Measurements from ENCODE around the gene ST6GAL1.
"Not testable (repeated sequence)": the region's sequence is repeated elsewhere in the genome, so short reads cannot be mapped to it uniquely, and the experiment has no call there.

The ST6GAL1 gene

GRCh38 chr3:186992096-186992495 lies 61.8 kb downstream of the ST6GAL1 start:
- DNase-seq (ENCODE audit: low read depth in 1 of 2, low spot score in 1 of 2) = not testable (repeated sequence)

GRCh38 chr3:186993210-186993782 lies 63.0 kb downstream of the ST6GAL1 start:
- DNase-seq (ENCODE audit: low read depth in 1 of 2, low spot score in 1 of 2) = no peak

- no peak for DNase-seq (ENCODE audit: low read depth in 1 of 2, low spot score in 1 of 2)
These were observed 64.0 kb downstream of the ST6GAL1 start for GRCh38 chr3:186994000-186994955.

DNA sequence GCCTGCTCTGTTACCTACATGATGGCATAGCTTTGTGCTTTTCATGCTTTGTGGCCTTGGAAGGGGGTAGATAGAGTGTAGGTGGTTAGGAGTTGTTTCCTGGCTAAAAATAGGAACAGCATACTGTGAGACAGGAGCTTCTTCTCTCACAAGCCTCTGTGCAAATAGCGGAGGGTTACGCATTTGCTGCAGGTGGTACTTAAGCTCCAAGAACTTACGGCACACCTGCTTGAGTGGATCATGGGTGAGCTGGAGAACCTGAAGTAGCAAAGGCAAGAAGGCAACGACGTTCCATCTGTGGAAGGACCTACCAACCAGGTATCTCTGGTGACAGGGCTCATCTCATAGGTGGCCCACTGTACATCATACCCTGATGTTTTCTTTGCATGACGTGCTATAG lies 66.0 kb downstream of the ST6GAL1 start:
- DNase-seq (ENCODE audit: low read depth in 1 of 2, low spot score in 1 of 2) = no peak

GRCh38 chr3:186997061-186997460 lies 66.7 kb downstream of the ST6GAL1 start:
- DNase-seq (ENCODE audit: low read depth in 1 of 2, low spot score in 1 of 2) = no peak

- DNase-seq (ENCODE audit: low read depth in 1 of 2, low spot score in 1 of 2) = no peak
These were observed 67.2 kb downstream of the ST6GAL1 start for GRCh38 chr3:186997473-186997939.

DNA sequence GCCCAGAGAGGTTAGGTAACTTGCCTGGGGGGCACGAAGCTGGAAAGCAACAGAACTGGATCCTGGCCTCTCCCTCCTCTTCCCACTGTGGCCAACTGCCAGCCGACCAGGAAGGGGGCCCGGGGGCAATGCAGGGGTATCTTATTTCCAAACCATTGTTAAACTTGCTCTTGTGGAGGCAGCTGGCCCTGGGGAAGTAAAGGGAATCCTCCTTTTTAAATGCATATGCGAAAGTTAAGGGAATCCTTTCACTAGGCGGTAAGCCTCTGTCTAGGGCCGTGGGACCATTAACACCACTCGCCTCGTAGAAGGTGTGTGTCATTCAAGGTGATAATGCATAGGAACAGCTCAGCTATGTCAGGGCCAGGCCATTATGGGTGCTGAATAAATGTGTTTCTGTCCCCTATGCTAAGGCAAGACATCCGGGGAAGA lies 68.6 kb downstream of the ST6GAL1 start:
- DNase-seq (ENCODE audit: low read depth in 1 of 2, low spot score in 1 of 2) = no peak

DNA sequence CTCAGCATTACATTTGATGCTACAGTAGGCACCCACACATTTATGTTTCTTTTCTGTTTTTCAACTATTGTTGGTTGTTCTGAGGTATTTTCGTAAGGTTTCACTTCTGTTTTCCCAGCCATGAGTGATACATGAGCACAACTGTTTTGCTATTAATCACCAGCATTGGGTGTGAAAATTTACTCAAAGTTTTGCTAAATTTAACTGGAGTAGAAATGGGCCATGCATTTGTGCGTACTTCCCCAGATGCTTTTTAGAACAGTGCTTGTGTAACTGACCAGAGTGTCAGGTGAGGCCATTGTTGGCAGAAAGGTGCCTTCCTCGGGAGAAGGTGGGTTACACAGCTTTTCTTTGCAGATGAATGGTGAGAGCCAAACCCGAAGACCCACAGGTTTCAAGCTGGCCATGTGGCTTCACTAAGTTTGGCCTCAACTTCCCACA lies 70.4 kb downstream of the ST6GAL1 start:
- peak in 1 of 2 donors; percentile 39 for DNase-seq (ENCODE audit: low read depth in 1 of 2, low spot score in 1 of 2)

GRCh38 chr3:187002915-187003314 lies 72.6 kb downstream of the ST6GAL1 start:
- DNase-seq (ENCODE audit: low read depth in 1 of 2, low spot score in 1 of 2) = no peak

DNA sequence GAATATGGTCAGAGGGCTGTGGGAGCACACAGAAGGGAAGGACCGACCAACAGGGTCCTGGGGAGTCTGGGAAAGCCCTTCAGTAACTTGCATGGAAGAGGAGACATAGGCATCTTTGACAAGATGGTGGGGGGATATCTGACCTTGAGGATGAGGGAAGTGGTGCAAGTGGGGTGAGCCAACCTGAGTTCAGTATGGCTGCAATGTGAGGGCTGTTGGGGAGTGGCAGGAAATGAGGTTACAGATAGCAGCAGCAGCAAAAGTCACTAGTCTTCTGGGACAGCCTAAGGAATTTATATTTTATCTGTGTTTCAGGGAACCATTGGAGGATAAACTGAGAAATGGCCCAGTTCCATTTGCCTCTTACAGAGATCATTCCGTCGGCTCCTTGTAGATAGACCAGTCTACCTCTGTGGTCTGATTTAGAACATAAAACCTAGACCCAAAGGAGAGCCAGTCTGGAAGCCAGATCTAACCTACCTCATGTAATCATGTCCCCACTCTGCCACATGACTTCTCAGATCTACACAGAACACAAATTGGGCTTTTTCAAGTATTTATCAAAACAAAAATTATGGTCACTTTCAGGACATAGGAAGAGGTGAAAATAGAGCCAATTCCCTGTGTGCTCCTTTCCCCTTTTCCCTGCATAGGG lies 75.6 kb downstream of the ST6GAL1 start:
- DNase-seq (ENCODE audit: low read depth in 1 of 2, low spot score in 1 of 2) = no peak

- DNase-seq (ENCODE audit: low read depth in 1 of 2, low spot score in 1 of 2) = no peak
These were observed 76.7 kb downstream of the ST6GAL1 start for GRCh38 chr3:187006864-187007630.

DNA sequence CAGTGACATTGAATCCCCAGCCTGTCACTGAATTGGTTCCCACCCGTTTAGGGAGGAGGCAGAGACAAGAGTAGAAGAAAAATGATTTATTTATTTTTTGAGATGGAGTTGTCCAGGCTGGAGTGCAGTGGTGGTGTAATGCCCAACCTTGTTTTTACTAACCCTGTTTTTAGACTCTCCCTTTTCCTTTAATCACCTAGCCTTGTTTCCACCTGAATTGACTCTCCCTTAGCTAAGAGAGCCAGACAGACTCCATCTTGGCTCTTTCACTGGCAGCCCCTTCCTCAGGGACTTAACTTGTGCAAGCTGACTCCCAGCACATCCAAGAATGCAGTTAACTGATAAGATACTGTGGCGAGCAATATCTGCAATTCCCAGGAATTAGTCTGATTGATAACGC lies 80.1 kb downstream of the ST6GAL1 start:
- DNase-seq (ENCODE audit: low read depth in 1 of 2, low spot score in 1 of 2) = not testable (repeated sequence)

GRCh38 chr3:187011915-187012314 lies 81.6 kb downstream of the ST6GAL1 start:
- no peak for DNase-seq (ENCODE audit: low read depth in 1 of 2, low spot score in 1 of 2)

- DNase-seq (ENCODE audit: low read depth in 1 of 2, low spot score in 1 of 2) = peak in 1 of 2 donors; percentile 50
These were observed 82.3 kb downstream of the ST6GAL1 start for GRCh38 chr3:187012609-187013051.

GRCh38 chr3:187013159-187013716 lies 82.9 kb downstream of the ST6GAL1 start:
- no peak for DNase-seq (ENCODE audit: low read depth in 1 of 2, low spot score in 1 of 2)

DNA sequence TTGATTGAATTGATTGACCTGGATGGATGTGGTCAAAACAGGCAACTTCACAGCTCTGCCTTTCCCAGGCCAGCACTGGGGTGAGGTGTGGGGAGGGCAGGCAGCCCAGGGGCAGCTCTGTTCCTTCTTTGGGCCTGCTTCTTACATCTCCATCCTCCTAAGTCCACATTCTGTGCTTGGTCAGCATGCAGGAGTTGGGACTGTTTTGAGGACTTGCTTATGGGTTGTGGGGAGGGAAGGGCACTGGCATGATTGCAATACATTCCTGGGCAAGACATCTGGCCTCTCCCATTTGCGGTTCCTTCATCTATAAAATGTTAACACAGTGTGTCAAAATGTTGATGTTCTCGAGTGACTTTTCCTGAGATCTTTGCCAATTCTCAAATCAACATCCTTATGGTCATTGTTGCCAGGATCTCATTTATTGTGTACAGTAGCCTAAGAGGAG lies 84.1 kb downstream of the ST6GAL1 start:
- no peak for DNase-seq (ENCODE audit: low read depth in 1 of 2, low spot score in 1 of 2)

GRCh38 chr3:187015903-187016638 lies 85.7 kb downstream of the ST6GAL1 start:
- DNase-seq (ENCODE audit: low read depth in 1 of 2, low spot score in 1 of 2) = no peak

DNA sequence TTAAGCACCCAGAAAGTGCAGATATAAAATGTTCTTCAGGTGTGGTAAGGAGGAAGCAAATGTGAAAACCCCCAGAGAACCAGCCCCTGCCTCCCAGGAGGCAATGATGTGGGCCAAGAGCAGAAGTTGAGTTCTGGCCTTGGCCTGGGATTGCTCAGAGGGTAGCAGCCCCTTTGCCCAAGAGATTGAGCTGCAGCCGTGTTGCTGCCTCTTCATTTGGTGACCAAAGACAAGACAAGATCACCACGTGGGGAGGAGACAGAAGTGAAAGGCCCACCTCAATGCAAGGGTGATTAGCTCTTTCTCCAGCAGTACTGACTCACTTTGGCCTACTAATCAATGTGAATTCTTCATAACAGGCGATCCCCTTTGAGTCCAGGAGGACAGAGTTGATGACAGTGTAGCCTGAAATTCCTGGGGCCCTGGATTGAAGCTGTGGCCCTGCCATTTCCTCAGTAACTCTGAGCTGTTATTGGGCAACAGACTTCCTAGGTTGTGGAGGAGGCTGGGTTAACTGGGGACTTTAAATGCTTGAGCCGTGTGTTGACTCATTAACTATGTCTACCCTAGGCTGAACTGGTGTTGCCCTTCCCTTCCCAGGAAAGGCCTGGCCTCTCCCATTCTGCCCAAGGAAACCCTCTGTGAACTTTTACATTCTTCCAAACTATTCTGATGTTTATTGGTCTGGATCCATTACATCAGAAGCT lies 86.5 kb downstream of the ST6GAL1 start:
- DNase-seq (ENCODE audit: low read depth in 1 of 2, low spot score in 1 of 2) = no peak
